Measurements from ENCODE around the gene SLC8A1.

SLC8A1 gene

DNA sequence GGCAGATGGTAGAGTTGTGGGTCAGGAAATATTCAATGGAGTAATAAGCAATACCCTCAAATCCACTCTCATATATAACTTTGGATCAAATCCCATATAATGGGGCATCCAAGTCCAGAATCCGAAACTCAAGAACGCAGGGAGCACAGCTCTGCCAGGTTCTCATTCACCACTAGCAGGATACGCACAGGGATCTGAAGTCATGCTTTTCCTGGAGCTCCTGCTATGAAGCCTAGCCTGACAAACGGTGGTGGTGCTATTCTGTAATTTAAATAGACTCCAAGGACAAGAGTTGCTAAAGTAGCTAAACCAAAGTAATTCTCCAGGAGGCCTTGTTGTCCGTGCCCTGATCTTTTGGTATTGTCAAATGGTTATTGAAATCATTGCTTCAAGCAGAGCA is 264.8 kb downstream of the SLC8A1 start:
- no peak for TF ChIP-seq CTCF (IDR thresholded peaks at IDR 0.05; ENCODE audit: low read depth, low read length)
- no peak for DNase-seq (ENCODE audit: extremely low read depth, low read depth)

DNA sequence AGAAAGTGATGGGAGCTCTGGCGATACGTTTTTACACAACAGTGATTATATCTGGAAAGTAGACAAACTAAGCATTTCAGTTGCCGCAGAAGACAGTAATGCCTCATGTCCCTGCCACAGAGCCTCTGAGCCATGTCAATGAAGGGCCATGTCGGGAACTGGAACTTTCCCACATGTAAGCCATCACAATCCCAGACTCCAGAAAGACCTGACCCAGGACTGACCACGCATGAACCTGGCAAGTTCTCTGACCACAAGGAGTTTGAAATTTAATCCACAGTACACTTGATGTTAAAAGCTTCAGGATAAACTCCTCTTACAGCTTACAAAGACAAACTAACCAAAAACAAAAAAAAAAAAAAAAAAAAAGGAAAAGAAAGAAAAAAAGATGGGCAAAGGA is 267.3 kb downstream of the SLC8A1 start:
- TF ChIP-seq CTCF (IDR thresholded peaks at IDR 0.05; ENCODE audit: low read depth, low read length) = no peak
- DNase-seq (ENCODE audit: extremely low read depth, low read depth) = no peak

DNA sequence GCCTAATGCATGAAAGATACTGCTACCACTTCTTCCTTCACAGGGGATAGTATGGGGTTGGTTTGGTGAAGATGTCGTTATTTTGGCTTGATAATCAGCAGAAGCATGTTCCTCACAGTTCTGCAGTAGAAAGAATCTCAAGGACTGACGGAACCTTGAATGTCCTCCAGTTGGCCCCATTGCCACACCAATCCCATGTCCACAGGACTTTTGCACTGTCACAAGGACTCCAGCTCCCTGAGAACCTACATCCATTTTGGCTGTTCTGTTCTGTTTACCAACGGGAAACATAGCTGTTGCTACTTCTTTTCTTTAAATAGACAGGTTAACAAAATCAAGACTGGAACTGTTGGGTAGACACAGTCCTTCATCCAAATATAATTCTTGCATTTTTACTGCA is 270.0 kb downstream of the SLC8A1 start:
- no peak for TF ChIP-seq CTCF (IDR thresholded peaks at IDR 0.05; ENCODE audit: low read depth, low read length)
- DNase-seq (ENCODE audit: extremely low read depth, low read depth) = no peak

- DNase-seq (ENCODE audit: extremely low read depth, low read depth) = no peak
These were observed 272.1 kb downstream of the SLC8A1 start for GRCh38 chr2:40179801-40180200.

DNA sequence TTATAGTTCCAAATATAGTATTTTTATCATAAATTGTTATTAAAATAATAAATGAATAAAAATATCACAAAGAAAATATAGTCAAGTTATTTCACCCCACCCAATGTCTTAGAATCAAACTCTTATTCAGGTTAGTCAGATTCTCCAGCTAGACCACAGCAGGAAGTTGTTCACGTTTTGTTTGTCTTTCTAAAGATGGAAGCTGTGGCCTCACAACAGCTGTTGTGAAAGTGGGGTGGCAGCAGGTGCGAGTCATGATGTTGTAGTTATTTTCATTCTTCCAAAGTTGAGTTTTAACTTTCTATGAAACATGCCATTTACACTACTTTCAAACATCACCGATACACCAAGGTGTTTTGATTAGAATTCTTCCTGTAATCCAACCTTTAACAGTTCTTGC is 272.9 kb downstream of the SLC8A1 start:
- DNase-seq (ENCODE audit: extremely low read depth, low read depth) = no peak
- no peak for TF ChIP-seq CTCF (IDR thresholded peaks at IDR 0.05; ENCODE audit: low read depth, low read length)

More at GRCh38 chr2:40179801-40180200, 272.1 kb downstream of the SLC8A1 start:
- TF ChIP-seq CTCF (IDR thresholded peaks at IDR 0.05; ENCODE audit: low read depth, low read length) = no peak

GRCh38 chr2:40178171-40178778 is 273.6 kb downstream of the SLC8A1 start:
- TF ChIP-seq CTCF (IDR thresholded peaks at IDR 0.05; ENCODE audit: low read depth, low read length) = no peak
- no peak for DNase-seq (ENCODE audit: extremely low read depth, low read depth)

DNA sequence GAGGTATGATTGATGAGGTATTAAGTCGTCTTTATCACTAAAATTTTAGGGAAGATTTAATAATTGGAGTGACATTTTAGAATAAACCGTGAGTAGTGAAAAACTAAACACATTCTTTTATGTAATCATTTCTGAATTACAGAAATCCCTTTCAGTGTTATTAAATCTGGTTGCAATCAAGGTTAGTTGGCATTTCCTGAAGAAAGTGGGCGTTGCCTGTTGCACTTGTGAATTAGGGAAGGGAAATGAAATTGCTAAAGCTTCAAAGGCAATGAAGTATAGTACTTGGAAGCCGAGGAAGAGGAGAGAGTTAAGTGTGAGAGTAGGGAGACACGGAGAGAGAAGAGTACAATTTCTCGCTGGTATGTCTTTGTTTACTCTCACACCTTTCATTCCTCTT is 274.5 kb downstream of the SLC8A1 start:
- no peak for TF ChIP-seq CTCF (IDR thresholded peaks at IDR 0.05; ENCODE audit: low read depth, low read length)
- DNase-seq (ENCODE audit: extremely low read depth, low read depth) = no peak

Measured in AG09319 (cell line).